ENCODE measurements around the gene ULBP2. TPM values are rescaled to one million over a fixed set of nuclear protein-coding genes. Genes with fewer than 3 reads are reported as not detected.

ULBP2 gene
- total RNA-seq, 1 experiment from 2014 or later = 42.6 TPM

Other genes with a start within 250 kb of the ULBP2 start
- 15.0 and 19.5 TPM in 2 replicates for gene LATS1, start 223.9 kb upstream of the ULBP2 start, total RNA-seq (2014; rRNA removed; shearing (Covaris generic))
- 95.7 and 104 TPM in 2 replicates for gene NUP43, start 195.5 kb upstream of the ULBP2 start, total RNA-seq (2014; rRNA removed; shearing (Covaris generic))
- gene PCMT1, start 192.3 kb upstream of the ULBP2 start, total RNA-seq (2014; rRNA removed; shearing (Covaris generic)) = 229 and 275 TPM in 2 replicates
- gene LRP11, start 77.7 kb upstream of the ULBP2 start, total RNA-seq (2014; rRNA removed; shearing (Covaris generic)) = 60.6 and 73.0 TPM in 2 replicates
- gene RAET1E, start 43.9 kb upstream of the ULBP2 start, total RNA-seq (2014; rRNA removed; shearing (Covaris generic)) = 1.4 and 4.1 TPM in 2 replicates
- 0.27 and 0.86 TPM in 2 replicates for gene RAET1G, start 18.9 kb upstream of the ULBP2 start, total RNA-seq (2014; rRNA removed; shearing (Covaris generic))
- 1.2 and 1.6 TPM in 2 replicates for gene ULBP1, start 21.9 kb downstream of the ULBP2 start, total RNA-seq (2014; rRNA removed; shearing (Covaris generic))
- 0.36 and 1.1 TPM in 2 replicates for gene RAET1L, start 83.5 kb downstream of the ULBP2 start, total RNA-seq (2014; rRNA removed; shearing (Covaris generic))
- gene ULBP3, start 127.1 kb downstream of the ULBP2 start, total RNA-seq (2014; rRNA removed; shearing (Covaris generic)) = 27.3 and 36.4 TPM in 2 replicates
- gene PPP1R14C, start 201.0 kb downstream of the ULBP2 start, total RNA-seq (2014; rRNA removed; shearing (Covaris generic)) = 12.3 and 17.5 TPM in 2 replicates

Data from Daoy (cell line).